Stimulated activated CD4-positive, alpha-beta T cell treated with anti-CD3 and anti-CD28 coated beads, Interleukin-4, amount 100 ng/mL, for 1 hour (primary cell): Measurements from ENCODE around the gene CACNA1D.

Experiments
- DNase-seq: peaks from one replicate; pipeline ENCODE4 v3.0.0-alpha.2; 2020

CACNA1D gene

GRCh38 chr3:53725387-53725995 is 231.1 kb downstream of the CACNA1D start:
- DNase-seq, result no peak

- DNase-seq, result no peak
Observed at GRCh38 chr3:53726643-53727042, 232.2 kb downstream of the CACNA1D start.

- DNase-seq, result no peak
Observed at GRCh38 chr3:53728606-53729005, 234.2 kb downstream of the CACNA1D start.

- DNase-seq, result no peak
Observed at GRCh38 chr3:53729159-53729558, 234.7 kb downstream of the CACNA1D start.

GRCh38 chr3:53729618-53730017 is 235.2 kb downstream of the CACNA1D start:
- DNase-seq, result no peak

GRCh38 chr3:53730576-53730975 is 236.2 kb downstream of the CACNA1D start:
- DNase-seq, result no peak

DNA sequence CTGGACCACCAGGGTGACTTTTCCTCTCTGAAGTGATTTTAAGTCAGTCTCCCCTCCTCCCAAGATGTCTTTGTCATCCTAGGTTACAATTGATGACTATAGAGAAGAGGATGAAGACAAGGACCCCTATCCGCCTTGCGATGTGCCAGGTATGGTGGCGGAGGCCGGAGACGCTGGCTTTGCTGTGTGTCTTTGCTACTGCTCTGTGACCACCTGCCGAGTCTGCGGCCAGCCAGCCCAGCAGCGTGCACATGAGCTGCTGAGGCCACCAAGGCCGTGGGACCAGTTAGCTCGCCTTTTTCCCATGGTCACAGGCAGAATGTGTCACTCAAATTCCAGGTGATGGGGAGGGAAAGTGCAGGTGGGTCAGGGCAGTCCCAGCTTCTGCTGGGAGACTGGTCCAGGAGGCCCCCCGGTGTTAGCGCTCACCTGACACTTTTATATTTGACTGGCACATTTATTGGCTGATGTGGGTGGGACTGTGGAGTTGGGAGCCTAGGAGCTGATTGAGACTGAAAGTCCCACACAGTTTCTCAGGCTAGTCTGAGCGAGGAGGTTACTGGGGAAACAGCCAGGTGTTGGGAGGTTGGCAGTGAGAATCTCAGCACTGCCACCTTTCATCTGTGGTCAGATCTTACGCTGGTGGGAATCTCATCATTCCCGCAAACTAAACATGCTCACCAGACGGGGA is 237.7 kb downstream of the CACNA1D start:
- no peak for DNase-seq

GRCh38 chr3:53733446-53733845 is 239.0 kb downstream of the CACNA1D start:
- no peak for DNase-seq

DNA sequence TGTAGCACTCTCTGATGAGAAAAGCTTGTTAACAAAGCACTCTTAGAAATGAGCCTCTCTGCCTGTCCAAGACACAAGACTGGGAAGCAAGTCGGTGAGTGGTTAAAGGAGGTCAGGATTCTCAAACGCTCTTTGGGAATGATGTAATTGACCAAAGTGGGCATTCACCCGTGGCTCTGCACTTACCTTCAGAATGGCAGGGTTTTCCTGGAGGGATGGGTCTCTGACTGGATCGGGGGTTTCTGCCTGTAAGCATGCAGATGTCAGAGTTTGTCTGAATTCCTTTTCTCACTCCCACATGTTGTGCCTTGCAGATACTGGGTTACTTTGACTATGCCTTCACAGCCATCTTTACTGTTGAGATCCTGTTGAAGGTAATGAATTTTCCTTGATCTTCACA is 245.6 kb downstream of the CACNA1D start:
- DNase-seq, result no peak

GRCh38 chr3:53740956-53741355 is 246.5 kb downstream of the CACNA1D start:
- no peak for DNase-seq

- no peak for DNase-seq
Observed at GRCh38 chr3:53744351-53744750, 249.9 kb downstream of the CACNA1D start.

GRCh38 chr3:53747559-53747958 is 253.1 kb downstream of the CACNA1D start:
- DNase-seq, result no peak

- no peak for DNase-seq
Observed at GRCh38 chr3:53748512-53749271, 254.3 kb downstream of the CACNA1D start.

DNA sequence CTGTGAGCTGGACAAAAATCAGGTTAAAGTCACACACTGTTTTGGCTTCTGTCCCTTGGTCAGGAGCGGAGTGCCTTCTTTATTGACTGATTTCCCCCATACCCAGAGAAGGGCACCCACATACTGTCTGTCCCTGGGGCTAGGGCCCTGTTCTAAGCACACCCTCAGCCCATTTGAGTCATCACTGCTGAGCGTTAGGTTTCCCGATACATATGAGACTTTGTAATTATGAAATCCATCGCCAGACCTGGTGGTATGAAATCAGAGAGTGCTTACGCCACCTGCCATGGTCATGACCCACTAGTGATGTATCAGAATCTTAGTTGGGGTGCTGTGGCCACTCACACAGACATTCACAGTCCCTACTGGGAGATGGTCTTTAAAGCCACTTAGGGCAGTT is 255.0 kb downstream of the CACNA1D start:
- no peak for DNase-seq

- no peak for DNase-seq
Observed at GRCh38 chr3:53750253-53751210, 256.1 kb downstream of the CACNA1D start.

- no peak for DNase-seq
Observed at GRCh38 chr3:53753518-53754183, 259.2 kb downstream of the CACNA1D start.

DNA sequence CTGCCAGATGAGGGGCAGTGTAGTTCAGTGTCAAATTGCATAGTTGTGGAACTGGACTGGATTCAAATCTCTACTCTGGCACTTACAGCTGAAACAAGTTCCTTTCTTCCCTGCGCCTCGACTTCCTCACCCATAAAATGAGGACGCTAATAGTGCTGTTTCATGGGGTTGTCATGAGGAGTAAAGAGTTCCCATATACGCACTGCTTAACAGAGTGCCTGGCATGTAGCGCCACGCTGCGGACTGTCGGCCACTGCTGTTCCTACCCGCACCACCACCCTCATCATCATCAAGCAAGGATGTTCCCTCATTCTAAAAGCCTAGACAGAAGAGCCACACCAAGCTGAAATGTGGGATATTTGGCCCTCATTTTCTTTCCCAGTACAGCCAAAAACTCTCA is 259.9 kb downstream of the CACNA1D start:
- DNase-seq, result no peak

GRCh38 chr3:53758846-53759245 is 264.4 kb downstream of the CACNA1D start:
- no peak for DNase-seq

GRCh38 chr3:53763353-53763752 is 268.9 kb downstream of the CACNA1D start:
- no peak for DNase-seq

DNA sequence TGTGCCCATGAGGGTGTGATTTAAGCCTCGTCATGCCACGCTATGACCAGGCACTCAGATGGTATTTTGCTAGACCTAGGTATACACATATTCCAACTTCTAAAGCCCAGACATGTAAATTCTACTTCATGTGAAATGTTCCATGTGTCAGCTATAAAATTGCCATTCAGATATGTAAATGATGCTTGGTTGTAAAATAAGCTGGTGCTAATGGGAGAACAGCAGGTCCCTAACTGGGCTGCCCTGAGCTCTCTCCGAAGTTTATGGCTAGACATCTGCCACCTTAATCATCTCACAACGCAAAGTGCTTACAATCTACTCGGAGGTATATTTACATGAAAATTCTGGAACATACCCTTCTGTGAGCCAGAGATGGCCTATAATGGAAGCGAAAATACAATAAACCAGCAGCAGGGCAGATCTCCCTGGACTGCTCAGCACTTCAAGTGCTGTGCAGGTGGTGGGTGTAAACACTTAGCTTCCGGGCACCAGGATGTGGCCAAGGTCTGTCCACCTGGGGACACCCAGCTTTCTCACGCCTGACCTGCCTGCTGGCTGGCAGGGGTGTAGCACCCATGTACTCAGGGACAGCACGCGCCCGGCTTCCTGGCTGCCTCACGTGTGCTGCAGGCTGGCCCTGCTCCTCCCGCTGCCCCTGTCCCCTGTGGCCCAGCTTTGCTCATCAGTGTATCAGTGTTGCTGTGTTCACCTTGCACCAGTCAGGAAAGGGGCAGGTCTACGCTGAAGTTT is 269.8 kb downstream of the CACNA1D start:
- no peak for DNase-seq

GRCh38 chr3:53765753-53766152 is 271.3 kb downstream of the CACNA1D start:
- DNase-seq, result no peak

DNA sequence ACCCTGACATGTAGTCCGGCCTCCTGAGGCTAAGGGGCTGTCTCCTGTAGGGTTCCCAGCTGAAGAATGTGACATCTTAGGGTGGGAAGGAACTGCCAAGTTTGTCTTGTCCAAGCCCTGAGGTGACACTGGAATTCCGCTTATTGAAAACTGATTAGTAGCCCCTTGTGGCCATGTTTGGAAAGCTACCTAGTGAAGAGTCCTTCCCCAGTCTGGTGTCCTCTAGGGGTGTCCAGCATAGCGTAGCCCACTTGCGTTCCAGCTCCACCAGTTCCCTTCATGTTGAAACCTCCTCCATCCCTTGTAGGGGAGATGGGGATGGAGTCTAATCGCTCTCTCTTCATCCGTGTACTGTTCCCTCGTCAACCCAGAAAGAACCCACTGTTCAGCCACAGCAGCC is 272.3 kb downstream of the CACNA1D start:
- DNase-seq, result no peak
